Activated CD4-positive, alpha-beta T cell treated with anti-CD3 and anti-CD28 coated beads, Interleukin-2, amount 10 ng/mL, durations not matched to agents 24 days and 14 days (primary cell): Measurements from ENCODE around the gene REL. TPM values are rescaled to one million over a fixed set of nuclear protein-coding genes. Genes with fewer than 3 reads are reported as not detected.

Source experiments
- DNase-seq: peaks from one replicate; pipeline ENCODE4 v3.0.0; 2022
- H3K27ac Mint-ChIP-seq: one replicate; pipeline ENCODE4 v1.8.0; 2022; ENCODE audit warnings: mild to moderate bottlenecking, mixed read lengths
- H3K27me3 Mint-ChIP-seq: one replicate; pipeline ENCODE4 v1.8.0; 2022; ENCODE audit warnings: mixed read lengths
- H3K36me3 Mint-ChIP-seq: one replicate; pipeline ENCODE4 v1.8.0; 2022; ENCODE audit warnings: low read depth, mild to moderate bottlenecking, mixed read lengths
- H3K4me1 Mint-ChIP-seq: one replicate; pipeline ENCODE4 v1.8.0; 2021; ENCODE audit warnings: mixed read lengths
- H3K4me3 Mint-ChIP-seq: one replicate; pipeline ENCODE4 v1.8.0; 2022; ENCODE audit warnings: mild to moderate bottlenecking, moderate library complexity, mixed read lengths
- H3K9me3 Mint-ChIP-seq: one replicate; pipeline ENCODE4 v1.8.0; 2021; ENCODE audit warnings: mixed read lengths
- intact Hi-C: fragments of 100-400 bp; cut with micrococcal nuclease; formaldehyde crosslinking; loops from one replicate; pipeline ENCODE4 v1.15.1; 2023
- total RNA-seq: library from RNA; stranded (reverse); gene quantifications from 2 replicates; pipeline ENCODE4 v1.2.3, GENCODE V29; 2022

The REL gene
- total RNA-seq, 1 donor from 2014 or later = 88.7 TPM

DNA sequence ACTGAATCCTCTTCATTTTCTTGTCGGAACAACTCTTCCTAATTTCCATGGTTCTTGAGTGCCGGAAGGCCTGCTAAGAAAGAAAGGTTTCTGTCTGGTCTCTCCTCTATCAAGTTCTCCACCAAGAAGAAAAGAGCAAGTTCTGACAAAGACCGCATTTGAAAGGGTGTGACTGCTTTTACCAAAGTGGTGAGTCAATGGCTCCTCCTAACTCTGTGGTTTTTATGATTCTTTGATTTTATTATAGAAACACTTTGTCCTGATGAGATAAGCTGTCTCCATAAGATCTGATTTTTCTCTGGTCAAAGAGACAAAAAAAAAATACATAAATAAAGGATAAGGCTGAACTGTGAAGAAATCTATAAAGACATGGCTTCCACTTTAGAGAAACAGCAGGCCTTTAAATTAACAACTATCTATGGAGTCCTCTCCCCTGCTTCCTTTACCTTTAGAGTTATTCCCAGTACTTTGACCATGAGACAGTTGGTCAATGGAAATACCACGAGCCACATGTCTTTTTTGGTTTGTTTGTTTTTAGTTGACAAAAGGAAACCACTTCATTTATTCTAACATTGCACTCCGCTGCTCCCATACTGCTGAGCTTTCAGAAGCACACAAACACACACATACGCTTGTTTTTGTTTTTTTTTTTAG lies 67.7 kb downstream of the REL start:
- Mint-ChIP-seq H3K9me3 (peaks cover 7% of the 10 kb centered on the region), H3K27ac (no peak overlapping the region), H3K4me3 (no peak overlapping the region), H3K27me3 (no peaks in the 10 kb centered on the region), H3K4me1 (peaks cover 12% of the 10 kb centered on the region), H3K36me3 (peaks cover 38% of the 10 kb centered on the region)
- intact Hi-C loops = no loop called here
- DNase-seq = no peak

- DNase-seq = no peak
- H3K27ac Mint-ChIP-seq = no peak overlapping the region
- H3K4me1 Mint-ChIP-seq = peaks cover 5% of the 10 kb centered on the region
- intact Hi-C loops = no loop called here
- no peak overlapping the region for H3K4me3 Mint-ChIP-seq
- H3K27me3 Mint-ChIP-seq = no peaks in the 10 kb centered on the region
- peaks cover 4% of the 10 kb centered on the region for H3K9me3 Mint-ChIP-seq
- H3K36me3 Mint-ChIP-seq = peaks cover 31% of the 10 kb centered on the region
Measured at GRCh38 chr2:60954139-60954538, 72.8 kb downstream of the REL start.

DNA sequence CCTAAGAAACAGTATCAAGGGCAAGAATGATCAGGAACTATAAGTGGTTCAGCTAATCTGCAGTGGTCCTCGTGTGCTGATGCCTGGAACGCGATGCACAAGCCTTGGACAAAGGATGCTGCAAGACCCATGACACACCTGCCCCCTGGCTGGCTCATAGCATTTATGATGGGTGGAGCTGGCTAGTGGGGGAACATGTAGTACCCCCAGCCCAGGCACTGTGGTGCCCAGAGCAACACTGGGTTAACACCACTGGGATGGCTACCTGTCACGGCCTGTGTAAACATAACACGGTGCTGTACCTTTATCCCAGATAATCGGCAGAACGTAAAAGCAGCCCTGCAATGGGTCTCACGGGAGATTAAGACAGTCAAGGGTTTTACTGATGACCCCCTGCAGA lies 75.8 kb downstream of the REL start:
- Mint-ChIP-seq H3K9me3 (no peaks in the 10 kb centered on the region), H3K4me1 (peaks cover 3% of the 10 kb centered on the region), H3K4me3 (no peak overlapping the region), H3K27me3 (no peaks in the 10 kb centered on the region), H3K27ac (no peak overlapping the region), H3K36me3 (peaks cover 27% of the 10 kb centered on the region)
- DNase-seq = no peak
- intact Hi-C loops = no loop called here

- H3K27me3 Mint-ChIP-seq = no peaks in the 10 kb centered on the region
- peaks cover 28% of the 10 kb centered on the region for H3K36me3 Mint-ChIP-seq
- H3K27ac Mint-ChIP-seq = no peak overlapping the region
- intact Hi-C loops = no loop called here
- H3K4me3 Mint-ChIP-seq = no peak overlapping the region
- peaks cover 3% of the 10 kb centered on the region for H3K4me1 Mint-ChIP-seq
- no peak for DNase-seq
- H3K9me3 Mint-ChIP-seq = no peaks in the 10 kb centered on the region
Measured at GRCh38 chr2:60957643-60958042, 76.3 kb downstream of the REL start.

GRCh38 chr2:60958361-60958760 lies 77.0 kb downstream of the REL start:
- Mint-ChIP-seq H3K4me1 (peaks cover 5% of the 10 kb centered on the region), H3K36me3 (peaks cover 28% of the 10 kb centered on the region), H3K9me3 (no peaks in the 10 kb centered on the region), H3K27me3 (no peaks in the 10 kb centered on the region), H3K4me3 (no peak overlapping the region), H3K27ac (no peak overlapping the region)
- intact Hi-C loops = no loop called here
- no peak for DNase-seq

GRCh38 chr2:60958800-60959199 lies 77.4 kb downstream of the REL start:
- Mint-ChIP-seq H3K36me3 (peaks cover 24% of the 10 kb centered on the region), H3K27ac (no peak overlapping the region), H3K27me3 (no peaks in the 10 kb centered on the region), H3K4me3 (no peak overlapping the region), H3K4me1 (peaks cover 5% of the 10 kb centered on the region), H3K9me3 (no peaks in the 10 kb centered on the region)
- DNase-seq = no peak
- intact Hi-C loops = no loop called here

GRCh38 chr2:60959501-60959900 lies 78.1 kb downstream of the REL start:
- no peak for DNase-seq
- H3K4me1 Mint-ChIP-seq = peaks cover 6% of the 10 kb centered on the region
- no peaks in the 10 kb centered on the region for H3K27me3 Mint-ChIP-seq
- intact Hi-C loops = no loop called here
- peaks cover 21% of the 10 kb centered on the region for H3K36me3 Mint-ChIP-seq
- no peak overlapping the region for H3K27ac Mint-ChIP-seq
- no peak overlapping the region for H3K4me3 Mint-ChIP-seq
- H3K9me3 Mint-ChIP-seq = peaks cover 4% of the 10 kb centered on the region

DNA sequence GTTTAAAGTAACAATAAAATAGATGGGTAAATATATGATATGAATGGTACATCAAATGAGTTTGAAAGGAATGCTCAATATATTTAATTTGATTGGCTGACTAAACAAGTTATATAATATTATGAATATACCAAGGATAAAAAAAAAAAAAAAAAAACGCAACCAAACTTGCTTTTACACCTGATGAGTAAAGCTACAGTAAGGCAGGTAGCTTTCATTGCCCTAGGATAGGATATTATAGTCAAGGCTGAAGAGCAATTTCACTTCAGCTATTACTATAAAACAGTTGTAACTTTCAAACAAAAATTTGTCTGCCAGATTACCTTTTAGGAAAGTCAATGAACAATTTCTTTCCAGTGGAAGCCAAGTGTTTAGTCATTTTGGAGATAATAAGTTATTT lies 79.3 kb downstream of the REL start:
- no peak overlapping the region for H3K27ac Mint-ChIP-seq
- DNase-seq = no peak
- no peak overlapping the region for H3K4me3 Mint-ChIP-seq
- H3K27me3 Mint-ChIP-seq = no peaks in the 10 kb centered on the region
- peaks cover 7% of the 10 kb centered on the region for H3K9me3 Mint-ChIP-seq
- H3K4me1 Mint-ChIP-seq = peaks cover 15% of the 10 kb centered on the region
- peaks cover 21% of the 10 kb centered on the region for H3K36me3 Mint-ChIP-seq
- intact Hi-C loops = no loop called here

DNA sequence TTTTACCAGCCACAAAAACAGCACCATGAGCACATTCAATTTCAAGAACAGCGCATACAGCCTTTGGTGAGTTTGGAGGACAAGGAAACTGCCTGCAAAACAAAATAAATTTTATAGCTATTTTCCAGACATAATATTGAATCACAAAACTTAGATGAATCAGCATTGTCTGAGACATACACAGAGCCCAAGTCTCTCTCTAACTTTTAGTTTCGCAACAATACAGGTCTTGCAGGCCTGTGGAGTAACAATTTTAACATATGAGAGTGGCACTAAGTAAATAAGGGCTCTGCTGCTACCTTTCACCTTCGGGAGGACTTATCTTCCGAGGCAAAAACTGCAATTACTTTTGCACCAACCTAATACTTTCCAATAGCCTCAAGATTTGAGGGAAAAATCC lies 80.1 kb downstream of the REL start:
- DNase-seq = no peak
- Mint-ChIP-seq H3K4me1 (peaks cover 17% of the 10 kb centered on the region), H3K4me3 (no peak overlapping the region), H3K9me3 (peaks cover 7% of the 10 kb centered on the region), H3K27me3 (no peaks in the 10 kb centered on the region), H3K36me3 (peaks cover 18% of the 10 kb centered on the region), H3K27ac (no peak overlapping the region)
- intact Hi-C loops = no loop called here

DNA sequence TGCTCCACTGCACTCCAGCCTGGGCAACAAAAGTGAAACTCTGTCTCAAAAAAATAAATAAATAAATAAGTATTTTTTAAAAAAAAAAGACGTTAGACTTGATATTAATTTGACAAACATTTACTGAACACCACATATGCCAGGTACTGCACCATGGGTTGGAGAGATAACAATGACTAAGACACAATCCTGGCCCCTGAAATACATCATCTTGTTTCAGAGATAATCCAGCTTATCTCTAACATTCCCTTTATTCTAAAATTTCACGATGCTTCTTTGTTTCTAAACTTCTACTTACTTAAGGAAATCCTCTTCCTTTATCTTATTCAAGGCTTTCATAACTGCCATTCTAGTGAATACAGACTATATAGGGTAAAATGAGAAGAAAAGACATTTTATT lies 81.2 kb downstream of the REL start:
- H3K4me3 Mint-ChIP-seq = no peak overlapping the region
- intact Hi-C loops = no loop called here
- no peak overlapping the region for H3K27ac Mint-ChIP-seq
- DNase-seq = no peak
- H3K4me1 Mint-ChIP-seq = peaks cover 23% of the 10 kb centered on the region
- H3K36me3 Mint-ChIP-seq = peaks cover 17% of the 10 kb centered on the region
- H3K9me3 Mint-ChIP-seq = peaks cover 7% of the 10 kb centered on the region
- no peaks in the 10 kb centered on the region for H3K27me3 Mint-ChIP-seq

DNA sequence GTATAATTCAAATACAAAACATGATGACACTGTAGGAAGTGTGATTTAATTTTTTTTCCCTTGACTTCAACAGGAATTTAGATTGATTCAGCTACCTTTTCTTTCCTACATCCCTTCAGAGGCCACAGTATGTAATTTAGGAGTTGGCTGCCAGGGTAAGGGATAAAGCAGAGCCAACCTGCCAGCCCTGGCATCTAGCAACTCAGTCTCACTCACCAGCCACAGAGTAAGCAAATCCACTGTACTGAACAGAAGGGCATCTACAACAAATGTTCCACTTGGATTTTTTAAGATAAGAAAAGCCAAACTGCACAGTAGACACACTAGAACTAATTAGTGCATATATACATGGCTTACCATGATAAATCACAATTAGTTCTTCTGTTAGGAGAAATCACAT lies 81.8 kb downstream of the REL start:
- peaks cover 7% of the 10 kb centered on the region for H3K9me3 Mint-ChIP-seq
- DNase-seq = no peak
- H3K27me3 Mint-ChIP-seq = no peaks in the 10 kb centered on the region
- peaks cover 17% of the 10 kb centered on the region for H3K36me3 Mint-ChIP-seq
- intact Hi-C loops = no loop called here
- H3K4me1 Mint-ChIP-seq = peaks cover 23% of the 10 kb centered on the region
- no peak overlapping the region for H3K4me3 Mint-ChIP-seq
- no peak overlapping the region for H3K27ac Mint-ChIP-seq

GRCh38 chr2:60964651-60965498 lies 83.5 kb downstream of the REL start:
- H3K27ac Mint-ChIP-seq = peak overlapping the region; percentile 73
- intact Hi-C loops = no loop called here

GRCh38 chr2:60965499-60965785 lies 84.1 kb downstream of the REL start:
- peaks cover 18% of the 10 kb centered on the region for H3K36me3 Mint-ChIP-seq
- intact Hi-C loops = no loop called here
- DNase-seq = no peak
- H3K27ac Mint-ChIP-seq = peak overlapping the region; percentile 73
- H3K9me3 Mint-ChIP-seq = peaks cover 7% of the 10 kb centered on the region
- H3K27me3 Mint-ChIP-seq = no peaks in the 10 kb centered on the region
- peaks cover 23% of the 10 kb centered on the region for H3K4me1 Mint-ChIP-seq
- peak overlapping the region; percentile 32 for H3K4me3 Mint-ChIP-seq

More at GRCh38 chr2:60964651-60965498, 83.5 kb downstream of the REL start:
- DNase-seq = peak; percentile 69
- Mint-ChIP-seq H3K4me3 (peak overlapping the region; percentile 32), H3K27me3 (no peaks in the 10 kb centered on the region), H3K9me3 (peaks cover 7% of the 10 kb centered on the region), H3K36me3 (peaks cover 18% of the 10 kb centered on the region), H3K4me1 (peaks cover 23% of the 10 kb centered on the region)

DNA sequence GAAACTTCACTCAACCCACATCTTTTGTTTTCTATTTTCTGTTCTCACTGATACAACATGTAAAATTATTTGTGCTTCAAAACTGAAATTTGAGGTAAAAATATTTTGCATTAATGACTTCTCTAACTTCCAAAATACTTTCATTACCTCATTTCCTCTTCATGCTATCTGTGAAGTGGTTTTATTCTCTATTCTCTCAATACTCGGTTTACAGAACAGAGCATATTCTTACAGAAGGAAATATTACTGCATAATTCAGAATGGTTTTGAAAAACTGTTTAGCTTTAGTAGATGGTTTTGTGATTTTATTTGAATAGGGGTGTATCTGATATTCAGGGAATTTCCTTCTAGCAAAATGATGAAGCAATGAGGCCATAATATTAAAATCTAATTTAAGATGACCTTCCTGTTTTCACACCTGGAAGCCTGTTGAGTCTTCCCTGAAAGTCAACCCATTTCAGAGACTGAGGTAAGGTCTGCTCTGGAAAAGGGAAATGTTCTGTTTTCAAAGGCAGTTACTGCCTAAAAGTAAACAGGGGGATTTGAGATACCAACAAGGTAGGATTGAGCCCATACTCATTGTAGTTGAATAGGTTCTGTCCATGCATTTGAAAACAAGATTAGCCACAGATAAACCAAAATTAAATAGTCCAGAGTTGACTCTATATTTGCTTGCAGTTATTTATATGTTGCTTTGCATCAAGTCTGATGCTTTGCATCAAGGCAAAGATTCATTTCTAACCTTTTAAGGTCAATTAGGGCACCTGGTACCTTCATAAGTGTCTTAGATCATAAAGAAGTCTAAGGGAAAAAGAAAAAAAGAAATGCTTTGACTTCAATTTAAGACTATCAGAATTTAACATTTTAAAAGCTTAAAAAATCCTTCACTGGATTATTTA lies 85.4 kb downstream of the REL start:
- Mint-ChIP-seq H3K4me1 (peaks cover 25% of the 10 kb centered on the region), H3K9me3 (peaks cover 7% of the 10 kb centered on the region), H3K27ac (peak overlapping the region; percentile 56), H3K4me3 (peak overlapping the region; percentile 19), H3K27me3 (no peaks in the 10 kb centered on the region), H3K36me3 (peaks cover 18% of the 10 kb centered on the region)
- DNase-seq = no peak
- intact Hi-C loops = no loop called here
